Activated B cell treated with CpG ODN at 0.5 μM for 24 hours (primary cell): ENCODE results near the gene CNTRL. TPM values are rescaled to one million over a fixed set of nuclear protein-coding genes. Genes with fewer than 3 reads are reported as not detected.

Experiments
- ATAC-seq: fragments of 200-7000 bp; cut with Tn5 transposase; one replicate; pipeline ENCODE4 v1.10.0; 2021; ENCODE audit warnings: low read depth, mild to moderate bottlenecking, moderate library complexity
- CTCF ChIA-PET: fragments of 350-600 bp; sonication (Branson Sonifier 250); formaldehyde crosslinking; loops from one replicate; lab custom pipeline; 2021; ENCODE audit warnings: antibody characterized with exemption; lab: Charles Lee
- POLR2A ChIA-PET: fragments of 350-600 bp; sonication (Branson Sonifier 250); formaldehyde crosslinking; loops from one replicate; lab custom pipeline; 2021; ENCODE audit warnings: antibody characterized with exemption; lab: Charles Lee
- DNase-seq: peaks from one replicate; pipeline ENCODE4 v3.0.0; 2022
- H3K27ac Mint-ChIP-seq: one replicate; pipeline ENCODE4 v1.8.0; 2020; ENCODE audit warnings: mixed read lengths
- H3K27me3 Mint-ChIP-seq: one replicate; pipeline ENCODE4 v1.8.0; 2021; ENCODE audit warnings: mixed read lengths
- H3K36me3 Mint-ChIP-seq: one replicate; pipeline ENCODE4 v1.8.0; 2021; ENCODE audit warnings: low read depth, mixed read lengths
- H3K4me1 Mint-ChIP-seq: one replicate; pipeline ENCODE4 v1.8.0; 2021; ENCODE audit warnings: mixed read lengths
- H3K4me3 Mint-ChIP-seq: one replicate; pipeline ENCODE4 v1.8.0; 2020; ENCODE audit warnings: mild to moderate bottlenecking, mixed read lengths
- H3K9me3 Mint-ChIP-seq: one replicate; pipeline ENCODE4 v1.8.0; 2020; ENCODE audit warnings: mixed read lengths
- intact Hi-C: fragments of 100-400 bp; cut with micrococcal nuclease; formaldehyde crosslinking; loops from one replicate; pipeline ENCODE4 v1.15.1; 2024
- total RNA-seq: library from RNA; stranded (reverse); gene quantifications from 2 replicates; pipeline ENCODE4 v1.2.3, GENCODE V29; 2022
- TF ChIP-seq, protein P1 (sequence below): fragments of 200-600 bp; IDR thresholded peaks from one replicate; pipeline ENCODE4 v1.8.0; 2022; ENCODE audit warnings: antibody characterized with exemption, mild to moderate bottlenecking

The CNTRL gene
- total RNA-seq, 1 donor from 2014 or later, result 110 TPM

DNA sequence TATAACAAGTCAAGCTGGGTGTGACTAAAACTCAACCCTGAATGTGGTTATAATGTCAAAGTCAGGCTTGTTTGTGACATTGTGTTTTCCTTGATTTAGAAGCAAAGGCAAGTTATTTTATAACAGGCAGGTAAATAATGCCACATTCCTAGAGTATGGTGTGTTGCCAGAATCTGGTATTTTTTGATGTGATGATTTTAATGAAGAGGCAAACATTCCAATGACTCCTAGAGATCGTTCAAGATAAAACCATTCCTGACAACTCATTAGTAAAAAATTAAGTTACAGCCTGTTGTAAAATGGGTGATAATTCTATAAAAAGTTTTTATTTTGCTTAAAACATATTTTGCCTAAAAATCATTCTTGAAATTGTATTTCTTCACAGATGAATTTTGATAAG, 67.0 kb downstream of the CNTRL start:
- intact Hi-C loops, result loop anchor here (2.0 kb wide), 1 partner anchor 15 kb away; no protein-coding TSS in a partner anchor
- DNase-seq (no peak), ATAC-seq (no peak)
- H3K4me1 Mint-ChIP-seq, result peaks cover 3% of the 10 kb centered on the region
- no peaks in the 10 kb centered on the region for H3K9me3 Mint-ChIP-seq
- no peak overlapping the region for H3K4me3 Mint-ChIP-seq
- H3K27ac Mint-ChIP-seq, result no peak overlapping the region
- H3K27me3 Mint-ChIP-seq, result no peaks in the 10 kb centered on the region
- CTCF ChIA-PET, result no interaction called here
- TF ChIP-seq, protein P1, sequence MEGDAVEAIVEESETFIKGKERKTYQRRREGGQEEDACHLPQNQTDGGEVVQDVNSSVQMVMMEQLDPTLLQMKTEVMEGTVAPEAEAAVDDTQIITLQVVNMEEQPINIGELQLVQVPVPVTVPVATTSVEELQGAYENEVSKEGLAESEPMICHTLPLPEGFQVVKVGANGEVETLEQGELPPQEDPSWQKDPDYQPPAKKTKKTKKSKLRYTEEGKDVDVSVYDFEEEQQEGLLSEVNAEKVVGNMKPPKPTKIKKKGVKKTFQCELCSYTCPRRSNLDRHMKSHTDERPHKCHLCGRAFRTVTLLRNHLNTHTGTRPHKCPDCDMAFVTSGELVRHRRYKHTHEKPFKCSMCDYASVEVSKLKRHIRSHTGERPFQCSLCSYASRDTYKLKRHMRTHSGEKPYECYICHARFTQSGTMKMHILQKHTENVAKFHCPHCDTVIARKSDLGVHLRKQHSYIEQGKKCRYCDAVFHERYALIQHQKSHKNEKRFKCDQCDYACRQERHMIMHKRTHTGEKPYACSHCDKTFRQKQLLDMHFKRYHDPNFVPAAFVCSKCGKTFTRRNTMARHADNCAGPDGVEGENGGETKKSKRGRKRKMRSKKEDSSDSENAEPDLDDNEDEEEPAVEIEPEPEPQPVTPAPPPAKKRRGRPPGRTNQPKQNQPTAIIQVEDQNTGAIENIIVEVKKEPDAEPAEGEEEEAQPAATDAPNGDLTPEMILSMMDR, result no peak
- POLR2A ChIA-PET, result no interaction called here
- H3K36me3 Mint-ChIP-seq, result peaks cover 94% of the 10 kb centered on the region

DNA sequence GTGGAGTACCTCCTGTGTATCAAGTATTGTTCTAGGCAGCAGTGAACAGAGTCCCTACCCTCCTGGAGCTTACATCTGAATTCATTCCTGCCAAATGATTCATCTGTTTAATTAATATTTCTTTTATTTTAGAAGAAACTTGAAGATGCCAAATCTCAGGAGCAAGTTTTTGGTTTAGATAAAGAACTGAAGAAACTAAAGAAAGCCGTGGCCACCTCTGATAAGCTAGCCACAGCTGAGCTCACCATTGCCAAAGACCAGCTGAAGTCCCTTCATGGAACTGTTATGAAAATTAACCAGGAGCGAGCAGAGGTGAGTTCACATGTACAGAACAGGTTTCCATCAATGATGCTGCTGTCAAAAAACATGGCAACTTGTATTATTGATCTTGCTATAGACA, 69.0 kb downstream of the CNTRL start:
- Mint-ChIP-seq H3K4me1 (no peaks in the 10 kb centered on the region), H3K27ac (no peak overlapping the region), H3K36me3 (peaks cover 98% of the 10 kb centered on the region), H3K4me3 (no peak overlapping the region), H3K27me3 (no peaks in the 10 kb centered on the region), H3K9me3 (no peaks in the 10 kb centered on the region)
- intact Hi-C loops, result no loop called here
- POLR2A ChIA-PET, result no interaction called here
- TF ChIP-seq, protein P1, result no peak
- ATAC-seq (no peak), DNase-seq (no peak)
- CTCF ChIA-PET, result no interaction called here

DNA sequence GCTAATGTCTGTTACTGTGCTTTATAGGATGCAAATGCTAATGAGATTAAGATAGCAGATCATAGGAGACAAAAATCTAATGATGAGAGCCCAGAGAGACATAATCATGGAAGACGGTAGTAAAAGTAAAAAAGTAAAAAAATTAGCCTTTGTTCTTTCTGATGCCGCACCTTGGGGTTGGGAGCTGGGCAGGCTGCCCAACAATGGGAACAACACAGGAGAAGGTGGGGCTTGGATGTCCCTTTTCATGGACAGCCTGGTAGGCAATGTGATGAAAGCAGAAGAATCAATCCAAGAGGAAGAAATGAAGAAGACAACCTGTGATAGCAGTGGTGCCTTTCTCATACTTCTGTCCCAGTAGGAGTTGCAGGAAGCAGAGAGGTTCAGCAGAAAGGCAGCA, 69.7 kb downstream of the CNTRL start:
- Mint-ChIP-seq H3K4me3 (no peak overlapping the region), H3K36me3 (peaks cover 98% of the 10 kb centered on the region), H3K4me1 (no peaks in the 10 kb centered on the region), H3K27me3 (no peaks in the 10 kb centered on the region), H3K27ac (peak overlapping the region; percentile 31), H3K9me3 (no peaks in the 10 kb centered on the region)
- ATAC-seq (no peak), DNase-seq (no peak)
- TF ChIP-seq, protein P1, result no peak
- POLR2A ChIA-PET, result interaction anchor here (0.8 kb wide), 1 partner anchor 77 kb away, joined by 9 read pairs; no protein-coding TSS in a partner anchor
- intact Hi-C loops, result no loop called here
- CTCF ChIA-PET, result interaction anchor here (0.6 kb wide), 1 partner anchor 18 kb away, joined by 3 read pairs; no protein-coding TSS in a partner anchor

DNA sequence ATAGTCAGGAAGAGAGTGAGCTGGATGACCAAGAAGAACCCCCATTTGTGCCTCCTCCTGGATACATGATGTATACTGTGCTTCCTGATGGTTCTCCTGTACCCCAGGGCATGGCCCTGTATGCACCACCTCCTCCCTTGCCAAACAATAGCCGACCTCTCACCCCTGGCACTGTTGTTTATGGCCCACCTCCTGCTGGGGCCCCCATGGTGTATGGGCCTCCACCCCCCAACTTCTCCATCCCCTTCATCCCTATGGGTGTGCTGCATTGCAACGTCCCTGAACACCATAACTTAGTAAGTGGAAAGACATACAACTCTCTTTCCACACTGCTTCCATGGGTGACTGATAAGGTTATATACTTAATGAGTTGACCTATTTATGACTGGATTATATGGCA, 75.4 kb downstream of the CNTRL start:
- H3K36me3 Mint-ChIP-seq, result peaks cover 87% of the 10 kb centered on the region
- ChIA-PET POLR2A (no interaction called here), CTCF (no interaction called here)
- no peaks in the 10 kb centered on the region for H3K27me3 Mint-ChIP-seq
- no peak for DNase-seq
- intact Hi-C loops, result no loop called here
- TF ChIP-seq, protein P1, result no peak
- H3K9me3 Mint-ChIP-seq, result no peaks in the 10 kb centered on the region
- ATAC-seq, result no peak
- H3K27ac Mint-ChIP-seq, result no peak overlapping the region
- peaks cover 16% of the 10 kb centered on the region for H3K4me1 Mint-ChIP-seq
- H3K4me3 Mint-ChIP-seq, result no peak overlapping the region

DNA sequence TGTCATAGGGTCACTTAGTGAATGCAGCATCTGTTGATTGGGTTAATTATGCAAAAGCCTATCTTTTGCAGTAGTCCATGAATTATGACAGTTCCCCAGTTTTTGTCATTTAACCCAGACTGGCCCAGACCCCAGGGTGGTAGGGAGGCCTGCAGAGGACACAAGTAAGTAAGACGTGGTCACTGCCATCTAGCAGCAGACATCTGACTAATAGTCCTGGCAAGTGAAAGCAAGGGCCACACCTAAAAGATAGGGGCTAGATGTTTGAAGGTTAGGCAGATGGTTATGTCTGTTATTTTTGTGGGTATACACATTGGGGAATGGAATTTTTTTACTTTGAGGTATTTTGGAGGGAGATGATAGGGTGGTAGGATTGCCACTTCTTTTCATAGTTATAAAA, 78.9 kb downstream of the CNTRL start:
- H3K4me1 Mint-ChIP-seq, result peaks cover 44% of the 10 kb centered on the region
- H3K27ac Mint-ChIP-seq, result peak overlapping the region; percentile 59
- H3K9me3 Mint-ChIP-seq, result no peaks in the 10 kb centered on the region
- POLR2A ChIA-PET, result no interaction called here
- TF ChIP-seq, protein P1, result no peak
- ATAC-seq, result no peak
- CTCF ChIA-PET, result no interaction called here
- no peaks in the 10 kb centered on the region for H3K27me3 Mint-ChIP-seq
- H3K36me3 Mint-ChIP-seq, result peaks cover 80% of the 10 kb centered on the region
- no peak overlapping the region for H3K4me3 Mint-ChIP-seq
- intact Hi-C loops, result no loop called here
- DNase-seq, result no peak
